D721Med (cell line): ENCODE measurements around the gene MAB21L3.
A peak's percentile ranks its signal among the peaks of the same experiment; 100 is the strongest.
"Not testable (repeated sequence)": the region's sequence is repeated elsewhere in the genome, so short reads cannot be mapped to it uniquely, and the experiment has no call there.

Experiments used
- DNase-seq: peaks from one replicate; pipeline ENCODE4 v3.0.0; 2011; ENCODE audit warnings: low spot score; ENCODE audit not compliant: insufficient read length
- FAIRE-seq: peaks from 2 replicates; lab custom pipeline; 2011; peaks lifted over from hg19 to GRCh38; lab: Jason Lieb, UNC
- CTCF ChIP-seq: IDR thresholded peaks from 2 replicates; pipeline ENCODE4 v1.5.1; 2012; ENCODE audit warnings: mild to moderate bottlenecking, control low read depth; ENCODE audit not compliant: insufficient read depth; ENCODE audit errors: missing control alignments

MAB21L3 gene

DNA sequence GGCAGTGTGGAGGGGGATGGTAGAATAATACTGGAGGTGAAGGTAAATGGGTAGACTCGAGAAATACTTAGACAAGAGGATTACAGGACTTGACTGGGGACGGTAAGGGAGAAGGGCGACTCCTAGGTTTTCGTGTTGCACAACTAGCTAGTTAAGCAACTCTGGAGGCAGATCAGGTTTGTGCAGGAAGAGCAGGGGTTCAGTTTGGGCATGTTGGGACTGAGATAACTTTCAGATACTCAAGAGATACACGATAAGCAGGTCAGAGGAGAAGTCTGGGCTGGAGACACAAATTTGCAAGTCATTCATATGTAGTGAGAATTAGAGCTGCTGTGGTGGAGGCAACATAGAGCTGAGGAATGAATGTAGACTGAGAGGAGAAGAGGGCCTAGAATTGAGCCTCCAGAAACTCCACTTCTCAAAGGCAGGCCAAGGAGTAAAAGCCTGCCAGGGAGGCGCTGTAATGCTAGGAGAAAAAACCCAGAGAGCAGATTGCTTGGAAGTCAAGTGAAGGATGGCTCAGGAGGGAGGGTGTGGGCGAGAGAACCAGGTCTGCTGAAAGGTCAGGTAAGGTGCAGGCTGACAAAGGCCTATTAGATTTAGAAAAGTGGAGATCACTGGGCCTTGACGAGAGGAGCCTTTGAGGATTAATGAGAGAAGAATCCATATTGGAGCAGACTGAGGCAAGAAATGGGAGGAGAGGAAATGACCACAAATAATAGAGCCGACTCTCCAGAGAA, 20.8 kb downstream of the MAB21L3 start:
- FAIRE-seq (no peak), DNase-seq (no peak)
- TF ChIP-seq CTCF, result no peak

DNA sequence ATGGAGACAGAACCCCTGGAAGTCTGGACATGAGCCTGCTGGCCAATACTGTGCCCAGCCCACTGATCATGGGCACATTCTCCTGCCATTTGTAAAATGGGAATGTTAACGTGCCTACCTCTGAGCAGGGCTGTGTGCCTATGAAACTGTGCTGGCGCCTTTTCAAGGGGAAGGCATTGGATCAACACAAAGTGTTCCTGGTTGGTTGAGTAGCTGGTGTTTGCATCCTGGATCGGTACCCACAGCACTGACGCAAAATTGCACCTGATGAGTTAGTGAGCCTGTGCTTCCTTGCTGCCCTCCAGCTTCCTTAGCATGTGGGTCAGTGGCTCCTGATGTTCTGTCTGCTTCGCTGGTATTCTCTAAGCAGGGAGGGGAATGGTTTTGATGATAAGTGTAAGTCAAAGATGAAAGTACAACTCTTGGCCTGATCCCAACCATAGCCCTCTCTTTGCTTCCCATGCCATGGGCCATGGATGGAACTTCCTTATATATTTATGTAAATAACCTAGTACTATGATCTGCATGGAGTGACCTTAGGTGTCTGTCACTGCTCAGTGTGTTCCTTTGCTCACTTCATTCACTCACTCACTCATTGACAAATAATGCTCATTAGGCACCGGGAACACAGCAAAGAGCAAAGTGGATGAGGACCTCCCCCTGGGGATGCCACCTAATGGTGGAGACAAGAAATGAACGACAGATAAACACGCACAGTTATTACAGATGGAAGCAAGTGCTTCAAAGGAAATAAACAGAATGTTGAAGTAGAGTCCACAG, 22.7 kb downstream of the MAB21L3 start:
- DNase-seq, result no peak
- peak; percentile 29 for TF ChIP-seq CTCF
- FAIRE-seq, result no peak

- FAIRE-seq, result no peak
- TF ChIP-seq CTCF, result no peak
- no peak for DNase-seq
Observed at GRCh38 chr1:116134476-116134773, 23.2 kb downstream of the MAB21L3 start.

DNA sequence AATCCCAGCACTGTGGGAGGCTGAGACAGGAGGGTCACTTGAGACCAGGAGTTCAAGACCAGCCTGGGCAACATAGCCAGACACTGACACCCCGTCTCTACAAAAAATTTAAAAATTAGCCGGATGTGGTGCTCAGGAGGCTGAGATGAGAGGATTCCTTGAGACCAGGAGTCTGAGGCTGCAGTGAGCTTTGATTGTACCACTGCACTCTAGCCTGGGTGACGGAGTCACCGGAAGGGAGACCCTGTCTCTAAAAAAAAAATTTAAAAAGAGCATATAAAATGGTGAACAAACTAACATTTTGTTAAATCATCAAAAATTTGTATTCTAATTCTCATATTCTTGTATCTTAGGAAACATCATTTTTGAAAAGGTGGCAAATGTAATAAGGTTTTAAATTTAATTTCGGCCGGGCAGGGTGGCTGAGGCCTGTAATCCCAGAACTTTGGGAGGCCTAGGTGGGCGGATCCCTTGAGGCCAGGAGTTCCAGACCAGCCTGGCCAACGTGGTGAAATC, 27.1 kb downstream of the MAB21L3 start:
- DNase-seq (no peak), FAIRE-seq (no peak)
- no peak for TF ChIP-seq CTCF

DNA sequence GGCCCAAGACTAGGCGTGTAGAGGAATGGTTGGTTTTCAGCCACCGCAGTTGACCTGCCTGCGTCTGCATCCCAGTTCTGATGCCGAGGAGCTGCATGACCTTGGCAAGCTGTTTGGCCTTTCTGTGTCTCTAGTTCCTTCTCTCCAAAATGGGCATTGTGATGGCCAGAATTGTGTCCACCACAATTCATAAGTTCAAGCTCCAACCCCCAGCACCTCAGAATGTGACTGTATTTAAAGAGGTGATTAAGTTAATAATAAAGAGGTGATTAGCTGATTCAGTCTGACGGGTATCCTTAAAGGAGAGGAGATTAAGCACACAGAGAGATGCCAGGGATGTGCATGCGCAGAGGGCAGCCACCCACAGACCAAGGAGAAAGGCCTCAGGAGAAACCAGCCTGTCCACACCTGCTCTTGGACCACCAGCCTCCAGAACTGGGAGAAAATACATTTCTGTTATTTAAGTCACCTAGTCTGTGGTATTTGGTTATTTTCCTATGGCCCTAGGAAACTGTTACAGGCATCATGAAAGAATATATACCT, 28.5 kb downstream of the MAB21L3 start:
- no peak for FAIRE-seq
- TF ChIP-seq CTCF, result no peak
- peak; percentile 33 for DNase-seq

DNA sequence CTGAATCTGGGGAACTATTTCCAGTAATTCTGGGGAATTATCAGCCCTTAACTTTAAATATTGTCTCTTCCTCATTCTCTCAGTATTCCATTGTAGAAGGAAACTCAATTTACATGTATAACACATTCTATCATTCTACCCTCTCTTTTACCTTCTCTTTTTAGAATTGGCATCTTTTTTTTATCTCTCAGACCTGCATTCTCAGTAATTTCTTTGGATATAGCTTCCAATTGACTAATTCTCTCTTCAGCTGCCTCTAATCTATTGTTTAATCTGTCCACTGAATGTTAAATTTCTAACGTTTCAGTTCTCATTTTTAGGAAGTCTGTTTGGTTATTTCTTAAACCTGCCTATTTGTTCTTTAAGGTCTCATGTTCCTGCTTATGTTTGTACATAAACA, 33.0 kb downstream of the MAB21L3 start:
- no peak for TF ChIP-seq CTCF
- DNase-seq, result no peak
- FAIRE-seq, result no peak

GRCh38 chr1:116146447-116147113, 35.4 kb downstream of the MAB21L3 start:
- FAIRE-seq, DNase-seq: not testable (repeated sequence)
